Right lobe of liver (tissue), 6 donors: ENCODE data around the gene NUTM2D. TPM values are rescaled to one million over a fixed set of nuclear protein-coding genes. Genes with fewer than 3 reads are reported as not detected.
"Not testable (repeated sequence)": the region's sequence is repeated elsewhere in the genome, so short reads cannot be mapped to it uniquely, and the experiment has no call there.

Source experiments
- ATAC-seq, 4 donors: fragments of 200-7000 bp; cut with Tn5 transposase; one replicate each; pipeline ENCODE4 v1.9.1; 2020; ENCODE audit warnings: mild to moderate bottlenecking in 4 of 4, moderate library complexity in 4 of 4
- DNase-seq, 3 donors: peaks; one replicate each; pipeline ENCODE4 v3.0.0-alpha.2; 2020
- H3K27ac ChIP-seq, 3 donors: fragments of 200-600 bp; one replicate each; pipeline ENCODE4 v1.8.0; 2022
- H3K27me3 ChIP-seq, 2 donors: fragments of 200-600 bp; one replicate each; pipeline ENCODE4 v1.8.0; 2022
- H3K36me3 ChIP-seq, 4 donors: fragments of 200-600 bp; sonication (generic) in 1 of 4; one replicate each; pipeline versions ENCODE4 v1.5.1 to v1.8.0; 2017 to 2022; ENCODE audit warnings: control low read depth in 1 of 4
- H3K4me1 ChIP-seq, 4 donors: fragments of 200-600 bp; sonication (generic) in 1 of 4; one replicate each; pipeline versions ENCODE4 v1.5.1 to v1.8.0; 2017 to 2022; ENCODE audit warnings: control low read depth in 1 of 4
- H3K4me3 ChIP-seq, 3 donors: fragments of 200-600 bp; one replicate each; pipeline ENCODE4 v1.8.0; 2022
- H3K9me3 ChIP-seq, 4 donors: fragments of 200-600 bp; sonication (generic) in 1 of 4; one replicate each; pipeline versions ENCODE4 v1.5.1 to v1.8.0; 2017 to 2022; ENCODE audit warnings: control low read depth in 1 of 4
- WGBS: methylation state at CpG from one replicate; pipeline ENCODE4 v1.1.6; 2018; ENCODE audit warnings: low coverage, low lambda C conversion rate; ENCODE audit not compliant: insufficient coverage; ENCODE audit errors: missing lambda C conversion rate; 5-methylcytosine and 5-hydroxymethylcytosine counted together
- intact Hi-C, 2 donors: fragments of 100-400 bp; cut with DNase I; formaldehyde crosslinking; loops; one replicate each; pipeline versions ENCODE4 v1.11.2 to v1.14.1; 2022
- total RNA-seq, 6 experiments: library from RNA; depleted of rRNA in 2 of 6; stranded (reverse); fragments of >200 nt in 2 of 6; fragmentation: NEBNext Ultra II Directional in 3 of 6; extraction: Animal tissue kit (Norgen Biotek cat#: 25700) in 3 of 6; gene quantifications; one replicate each; pipeline versions ENCODE4 v1.1.0 to v1.2.4, GENCODE V29; 2016 to 2023
- donor health status: DM: no; HTN: yes; CAD: no.
- donor health status: DM: no; HTN: no; CAD: no.
- donor health status: DM: no; HTN: no; CAD: no.
- donor health status: DM: no; HTN: yes; CAD: no.
- donor health status: DM: no; HTN: yes; CAD: no.

Gene NUTM2D
- total RNA-seq, 6 experiments from 2014 or later, result 1.4 to 3.6 (median 1.9) TPM

DNA sequence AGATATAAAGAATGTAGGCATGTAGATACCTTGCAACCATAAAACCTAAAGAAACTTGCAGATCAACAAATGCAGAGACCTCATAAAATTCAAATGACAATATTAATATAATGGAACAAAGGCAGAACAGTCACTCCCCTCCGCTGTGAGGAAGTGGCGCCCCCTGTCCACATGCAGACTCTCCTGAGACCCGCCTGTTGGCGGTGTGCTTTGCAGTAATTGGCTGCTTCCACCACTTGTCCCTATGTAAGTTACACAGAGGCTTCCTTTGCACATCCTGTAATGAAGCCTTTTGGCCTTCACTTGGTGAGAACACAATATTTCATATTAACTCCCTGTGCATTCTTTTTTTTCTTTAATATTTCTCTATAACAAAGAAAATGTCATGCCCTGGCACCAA, 21.6 kb downstream of the NUTM2D start:
- H3K36me3 ChIP-seq, H3K27me3 ChIP-seq, ATAC-seq, H3K4me3 ChIP-seq, DNase-seq, intact Hi-C loops, H3K9me3 ChIP-seq, H3K27ac ChIP-seq, H3K4me1 ChIP-seq: not testable (repeated sequence)
- WGBS, result 90% methylated on average over 2 of the region's 4 CpGs

DNA sequence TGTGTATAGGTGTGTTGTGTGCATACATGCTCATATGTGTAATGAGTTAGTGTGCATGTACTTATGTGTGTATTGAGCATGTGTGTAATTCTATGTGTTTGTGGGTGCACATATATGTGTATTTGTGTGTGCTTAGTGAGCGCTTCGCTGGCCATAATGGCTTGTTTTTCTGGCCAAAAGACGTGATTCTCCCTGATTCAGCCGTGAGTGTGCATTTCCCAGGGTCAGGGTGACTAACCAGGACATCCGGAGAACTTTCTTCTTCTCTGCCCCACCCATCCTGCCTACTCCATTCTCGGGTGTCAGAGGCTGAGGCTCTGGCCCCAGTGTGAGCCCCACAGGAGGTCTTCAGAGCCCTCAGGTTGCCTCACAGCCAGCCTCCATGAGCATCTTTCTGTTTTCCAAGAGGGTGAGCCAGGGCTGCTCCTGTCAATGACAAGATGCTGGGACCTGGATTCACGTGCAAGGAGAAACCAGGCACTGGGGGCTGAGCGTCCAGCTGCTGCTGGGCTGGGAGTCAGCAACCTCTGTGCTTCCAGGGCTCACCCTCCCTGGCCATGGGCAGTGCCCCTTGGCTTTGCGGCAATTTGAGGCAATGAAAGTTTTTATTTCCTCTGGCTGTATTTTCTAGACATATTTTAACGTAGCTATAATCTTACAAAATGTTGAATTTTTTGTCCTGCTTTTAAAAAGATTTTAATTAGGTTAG, 25.8 kb downstream of the NUTM2D start:
- H3K4me3 ChIP-seq, H3K4me1 ChIP-seq, H3K9me3 ChIP-seq, intact Hi-C loops, ATAC-seq, H3K27me3 ChIP-seq, H3K27ac ChIP-seq, H3K36me3 ChIP-seq, DNase-seq: not testable (repeated sequence)
- WGBS, result 81% methylated on average over 5 of the region's 10 CpGs

DNA sequence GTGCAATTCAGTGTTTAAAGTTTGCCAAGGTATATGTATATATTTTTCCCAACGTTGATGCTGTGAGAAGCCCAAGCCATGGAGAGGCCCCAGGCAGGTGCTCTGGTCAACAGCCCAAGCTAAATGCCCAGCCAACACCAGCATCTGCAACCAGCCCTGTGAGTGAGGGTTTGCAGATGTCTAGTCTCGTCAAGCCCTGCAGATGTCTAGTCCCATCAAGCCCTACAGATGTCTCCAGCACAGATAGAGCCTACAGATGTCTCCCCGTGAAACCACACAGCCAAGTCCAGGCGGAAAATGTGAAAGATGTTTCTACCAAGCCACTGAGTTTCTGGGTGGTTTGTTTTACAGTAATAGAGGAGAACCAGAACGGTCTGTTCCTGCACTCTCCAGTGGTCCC, 26.7 kb downstream of the NUTM2D start:
- intact Hi-C loops, H3K4me1 ChIP-seq, ATAC-seq, H3K27ac ChIP-seq, H3K4me3 ChIP-seq, H3K36me3 ChIP-seq, DNase-seq, H3K27me3 ChIP-seq, H3K9me3 ChIP-seq: not testable (repeated sequence)
- WGBS, result 25% methylated on average over 1 of the region's 5 CpGs

DNA sequence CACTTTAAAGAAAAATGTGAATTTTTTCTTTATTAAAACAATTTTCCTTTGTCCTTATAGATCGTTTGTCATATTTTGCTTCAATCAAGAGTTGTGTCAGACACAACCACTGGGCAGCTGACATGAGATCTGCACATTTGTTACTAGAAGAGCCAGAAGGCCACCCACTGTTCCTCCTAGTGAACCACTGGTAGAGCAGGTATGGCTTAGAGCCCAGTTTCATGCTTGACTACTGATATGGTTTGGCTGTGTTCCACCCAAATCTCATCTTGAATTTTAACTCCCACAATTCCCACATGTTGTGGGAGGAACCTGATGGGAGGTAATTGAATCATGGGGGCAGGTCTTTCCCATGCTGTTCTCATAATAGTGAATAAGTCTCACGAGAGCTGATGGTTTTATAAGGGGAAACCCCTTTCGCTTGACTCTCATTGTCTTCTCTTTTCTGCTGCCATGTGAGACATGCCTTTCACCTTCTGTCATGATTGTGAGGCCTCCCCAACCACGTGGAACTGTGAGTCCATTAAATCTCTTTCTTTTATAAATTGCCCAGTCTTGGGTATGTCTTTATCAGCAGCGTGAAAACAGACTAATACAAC, 28.3 kb downstream of the NUTM2D start:
- ATAC-seq, result peak in 1 of 4 donors; percentile 35
- H3K4me3 ChIP-seq, intact Hi-C loops, H3K4me1 ChIP-seq, DNase-seq, H3K9me3 ChIP-seq, H3K27me3 ChIP-seq, H3K36me3 ChIP-seq, H3K27ac ChIP-seq: not testable (repeated sequence)
- WGBS, result 62% methylated on average over 5 of the region's 5 CpGs

DNA sequence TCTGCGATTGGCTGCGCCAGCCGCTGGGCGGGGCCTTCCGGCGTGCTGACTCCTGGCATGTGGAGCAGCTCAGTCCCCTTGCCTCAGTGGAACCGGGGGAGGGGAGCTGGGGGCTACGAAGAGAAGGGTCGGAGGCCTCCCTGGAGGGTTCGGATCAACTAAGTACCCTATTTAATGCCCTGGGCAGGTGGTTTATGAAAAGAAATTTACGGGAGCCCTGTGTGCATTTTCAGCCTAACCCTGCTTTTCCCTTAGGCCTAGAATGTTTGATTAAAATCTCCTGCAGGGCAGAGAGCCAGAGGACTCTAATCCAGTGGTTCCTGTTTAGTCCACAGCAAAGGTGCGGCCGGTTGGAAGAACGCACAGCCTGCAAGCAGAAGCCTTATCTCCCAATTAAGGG, 33.8 kb downstream of the NUTM2D start:
- H3K27me3 ChIP-seq, intact Hi-C loops, H3K4me1 ChIP-seq, H3K36me3 ChIP-seq, H3K4me3 ChIP-seq, DNase-seq, H3K9me3 ChIP-seq, ATAC-seq, H3K27ac ChIP-seq: not testable (repeated sequence)
- 41% methylated on average over 3 of the region's 14 CpGs for WGBS

DNA sequence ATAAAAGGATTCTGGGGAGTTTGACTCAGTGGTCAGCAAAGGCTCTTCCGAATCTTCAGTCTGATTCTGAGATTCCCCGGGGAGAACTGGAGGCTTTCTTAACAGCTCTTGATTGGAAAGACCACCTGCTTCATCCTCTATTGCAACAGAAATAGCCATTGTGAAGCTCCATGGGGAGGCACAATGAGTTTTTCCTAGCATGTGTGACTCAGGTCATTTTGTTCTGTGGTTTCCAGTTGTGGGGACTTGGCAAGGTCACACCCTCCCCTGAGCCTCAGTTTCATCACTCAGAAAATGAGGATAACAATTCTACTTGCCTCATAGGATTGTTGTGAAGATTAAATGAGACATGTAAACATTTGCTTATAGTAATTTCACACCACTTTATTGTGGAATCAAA, 38.7 kb downstream of the NUTM2D start:
- ATAC-seq, H3K27ac ChIP-seq, DNase-seq, H3K27me3 ChIP-seq, H3K9me3 ChIP-seq, H3K4me3 ChIP-seq, H3K36me3 ChIP-seq, intact Hi-C loops, H3K4me1 ChIP-seq: not testable (repeated sequence)
- WGBS, result 81% methylated on average over 2 of the region's 2 CpGs

DNA sequence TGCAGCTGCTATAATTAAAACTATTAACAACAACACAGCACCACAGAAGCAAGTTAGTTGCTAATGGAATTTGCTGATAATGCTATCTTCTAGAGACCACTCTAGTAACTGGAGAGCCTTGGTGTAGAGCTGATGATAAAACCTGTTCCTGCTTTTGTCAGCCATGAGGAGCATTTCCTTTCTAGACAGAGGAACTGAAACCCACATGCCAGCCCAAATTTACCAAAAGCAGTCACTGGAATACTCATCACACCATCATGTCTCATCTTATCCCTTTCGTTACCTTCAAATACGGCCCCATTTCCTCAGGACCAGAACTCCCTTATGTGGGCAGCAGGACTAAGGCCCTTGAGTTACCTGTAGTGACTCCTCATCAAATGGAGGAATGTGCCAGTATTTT, 40.9 kb downstream of the NUTM2D start:
- intact Hi-C loops, DNase-seq, H3K36me3 ChIP-seq, H3K4me1 ChIP-seq, H3K9me3 ChIP-seq, H3K4me3 ChIP-seq, ATAC-seq, H3K27me3 ChIP-seq, H3K27ac ChIP-seq: not testable (repeated sequence)
- WGBS, result 39% methylated on average over 2 of the region's 2 CpGs

DNA sequence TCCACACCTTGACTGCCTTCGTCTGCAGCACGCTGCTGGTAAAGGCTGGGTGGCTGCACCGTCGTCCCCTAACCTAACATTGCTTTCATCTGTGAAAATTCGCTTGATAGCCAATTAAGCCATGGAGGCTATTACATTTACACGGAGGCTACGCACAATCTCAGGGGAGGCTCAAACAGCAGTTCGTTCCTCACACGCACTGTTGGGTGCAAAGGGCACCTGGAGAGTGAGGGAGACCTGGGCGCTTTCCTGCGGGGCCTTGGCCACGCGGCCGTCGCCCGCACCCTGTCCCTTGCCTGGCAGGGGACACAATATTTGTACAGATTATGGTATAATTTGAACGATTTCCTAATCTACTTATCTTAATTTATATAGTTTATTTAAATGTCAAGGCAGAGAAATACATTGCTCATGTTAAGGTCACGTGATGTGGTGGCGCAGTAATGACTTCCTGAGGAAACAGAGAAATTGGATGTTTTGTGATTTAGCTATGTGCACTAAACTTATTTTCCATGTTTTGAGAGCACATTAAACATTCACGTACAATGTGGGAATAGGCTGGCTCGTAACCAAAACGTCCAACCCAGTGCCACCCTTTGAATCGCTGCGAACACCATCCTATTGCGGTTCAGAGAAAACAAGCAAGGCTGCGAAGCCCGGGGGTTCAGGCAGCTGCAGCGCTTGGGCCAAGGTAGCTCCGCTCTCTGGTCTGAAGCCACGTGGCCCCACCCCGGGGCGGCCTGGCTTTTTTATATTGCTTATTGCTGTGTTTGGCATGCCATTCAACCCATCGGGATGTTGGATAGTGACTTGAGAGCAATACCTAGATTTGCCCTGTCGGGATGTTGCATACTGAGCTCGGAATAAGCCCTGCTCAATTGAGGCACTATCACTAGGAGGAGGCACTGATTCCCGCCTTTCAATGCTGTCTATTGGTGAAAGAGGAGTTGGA, 50.2 kb downstream of the NUTM2D start:
- ATAC-seq (peak; percentile 59 to 97 (median 91)), DNase-seq (peak in 1 of 3 donors; percentile 18)
- H3K4me1 ChIP-seq, intact Hi-C loops, H3K36me3 ChIP-seq, H3K27me3 ChIP-seq, H3K9me3 ChIP-seq: not testable (repeated sequence)
- H3K4me3 ChIP-seq, result peak overlapping the region in 2 of 3 donors; percentile 35 to 40
- H3K27ac ChIP-seq, result peak overlapping the region in 2 of 3 donors; percentile 33 to 40
- WGBS, result 48% methylated on average over 29 of the region's 36 CpGs

DNA sequence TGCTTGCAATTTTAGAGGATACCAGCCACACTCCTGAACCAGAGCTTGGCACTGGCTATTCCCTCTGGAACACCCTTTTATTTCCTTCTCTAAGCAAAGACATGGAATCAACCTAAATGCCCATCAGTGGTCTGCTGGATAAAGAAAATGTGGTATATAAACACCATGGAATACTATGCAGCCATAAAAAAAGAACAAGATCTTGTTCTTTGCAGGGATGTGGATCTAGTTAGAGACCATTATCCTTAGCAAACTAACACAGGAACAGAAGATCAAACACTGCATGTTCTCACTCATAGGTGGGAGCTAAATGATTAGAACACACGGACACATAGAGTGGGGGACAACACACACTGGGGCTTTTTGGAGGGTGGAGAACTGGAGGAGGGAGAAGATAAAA, 56.4 kb downstream of the NUTM2D start:
- H3K4me3 ChIP-seq, intact Hi-C loops, ATAC-seq, H3K4me1 ChIP-seq, DNase-seq, H3K36me3 ChIP-seq, H3K27ac ChIP-seq, H3K27me3 ChIP-seq, H3K9me3 ChIP-seq: not testable (repeated sequence)
- WGBS, result 100% methylated on average over 1 of the region's 1 CpG
